Endometrial microvascular endothelial cells (primary cell): ENCODE results near the gene RNF141. TPM values are rescaled to one million over a fixed set of nuclear protein-coding genes. Genes with fewer than 3 reads are reported as not detected.

ENCODE experiments used
- in situ Hi-C: cut with HindIII; loops from 2 replicates; pipeline ENCODE4 v1.10.0; 2017; ENCODE audit warnings: low sequenced_read_pairs, low pct_unique_long_range_greater_than_20kb; ENCODE audit errors: inconsistent ontology term
- total RNA-seq: library from RNA; depleted of rRNA; stranded (reverse); fragments of >200 nt; gene quantifications from one replicate; pipeline ENCODE4 v1.2.3, GENCODE V29; 2015; ENCODE audit errors: inconsistent ontology term

Gene RNF141
- total RNA-seq, 1 donor from 2014 or later = 29.1 TPM

DNA sequence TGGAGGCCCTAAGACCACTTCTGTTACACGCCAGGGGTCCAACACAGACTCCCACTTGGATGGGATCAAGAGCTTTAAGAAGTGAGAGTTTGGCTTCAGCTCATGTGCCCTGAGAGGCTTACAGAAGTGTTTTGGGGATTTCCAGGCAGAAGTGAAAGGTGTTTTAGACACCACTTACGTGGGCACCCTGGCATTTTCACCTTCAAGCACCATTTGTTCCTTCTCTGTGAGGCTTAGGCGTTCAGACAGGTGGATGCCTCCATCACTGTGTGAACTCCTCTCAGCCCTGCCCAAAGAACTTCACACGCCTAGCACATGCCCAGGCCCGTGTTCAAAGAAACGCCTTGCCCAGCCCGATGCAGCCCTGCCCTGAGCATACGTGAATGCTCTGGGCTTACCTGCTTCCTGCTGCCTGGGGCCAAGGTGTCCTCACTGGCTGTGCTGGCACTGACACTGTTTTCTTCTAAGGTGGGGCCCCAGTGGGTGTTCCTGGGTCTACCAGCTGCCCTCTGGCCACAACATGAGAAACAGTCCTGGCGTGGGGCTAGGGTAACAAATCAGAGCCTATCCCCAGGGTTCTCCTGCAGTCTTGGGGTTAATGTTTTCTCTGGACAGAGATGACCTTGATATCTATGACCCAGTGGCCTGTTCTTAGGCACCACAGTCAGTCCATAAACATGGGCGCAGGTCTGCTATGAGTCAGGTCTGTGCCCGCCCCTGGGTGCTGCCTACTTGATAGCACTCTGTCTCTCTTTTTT is 51.9 kb downstream of the RNF141 start:
- in situ Hi-C loops = no loop called here

DNA sequence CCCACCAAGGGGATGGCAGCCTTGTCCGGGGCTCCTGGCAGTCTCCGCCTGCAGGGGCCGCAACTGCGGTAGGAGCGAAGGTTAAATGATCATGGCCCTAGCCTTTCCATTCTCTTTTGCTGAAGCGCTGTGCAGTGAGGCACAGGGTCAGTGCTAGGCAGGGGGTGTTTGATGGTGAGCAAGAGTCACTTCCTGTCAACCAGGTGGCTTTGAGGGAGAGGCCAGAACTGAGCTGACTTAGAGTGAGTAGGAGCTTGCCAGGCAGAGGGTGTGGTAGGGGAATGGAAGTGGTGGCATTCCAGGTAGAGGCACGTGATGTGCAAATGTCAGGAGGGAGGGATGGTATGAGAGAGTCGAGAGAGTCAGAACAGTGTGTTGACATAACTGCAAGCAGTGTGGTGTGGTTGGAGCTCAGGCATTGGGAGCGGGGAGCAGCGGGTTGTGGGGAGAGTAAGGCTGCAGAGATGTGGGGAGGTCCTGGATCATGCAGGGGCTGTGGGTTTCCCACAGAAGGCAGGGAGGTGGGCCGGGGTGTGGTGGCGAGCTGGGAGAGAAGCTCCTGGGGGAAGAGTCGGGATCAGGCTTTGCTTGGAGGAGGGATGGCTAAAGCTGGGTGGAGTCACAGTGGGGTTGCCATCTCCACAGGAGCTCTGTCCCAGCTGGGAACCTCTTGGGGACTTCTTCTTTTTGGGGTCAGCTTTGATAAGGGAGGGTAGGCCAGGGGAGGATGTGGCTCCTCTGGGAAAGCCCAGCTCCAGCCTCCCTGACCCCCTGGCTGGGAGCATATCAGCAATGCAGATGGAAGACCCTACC is 52.7 kb downstream of the RNF141 start:
- in situ Hi-C loops = no loop called here

DNA sequence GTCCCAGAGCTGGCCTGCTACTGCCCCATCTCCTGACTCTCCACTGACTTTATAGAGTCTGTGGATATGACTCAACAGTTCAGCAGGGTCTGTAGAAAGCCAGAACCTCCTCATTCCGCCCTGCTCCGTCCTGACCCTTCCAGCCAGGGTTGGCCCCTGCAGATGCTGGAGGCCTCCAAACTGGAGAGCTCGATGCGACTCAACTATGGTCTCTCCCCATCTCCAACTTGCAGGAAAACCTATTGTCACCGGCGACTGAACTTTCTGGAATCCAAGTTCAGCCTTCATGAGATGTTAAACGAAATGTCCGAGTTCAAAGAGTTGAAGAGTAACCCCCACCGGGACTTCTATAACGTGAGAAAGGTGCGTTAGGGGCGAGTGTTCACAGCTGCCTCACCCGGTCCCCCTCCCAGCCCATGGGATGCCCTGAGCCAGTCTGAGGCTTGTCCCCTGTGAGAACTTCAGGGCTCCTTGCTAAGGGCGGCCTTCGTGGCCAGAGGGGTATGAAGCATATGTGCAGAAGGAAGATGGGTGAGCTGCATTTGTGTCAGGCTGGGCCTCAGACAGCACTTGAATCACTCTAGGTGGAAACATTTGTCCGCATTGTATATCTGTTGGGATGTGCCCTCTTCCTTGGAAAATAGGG is 53.9 kb downstream of the RNF141 start:
- in situ Hi-C loops = no loop called here

- in situ Hi-C loops = no loop called here
These were observed 54.7 kb downstream of the RNF141 start for GRCh38 chr11:10486161-10486840.

GRCh38 chr11:10485646-10486045 is 55.3 kb downstream of the RNF141 start:
- in situ Hi-C loops = no loop called here

GRCh38 chr11:10484461-10485180 is 56.4 kb downstream of the RNF141 start:
- in situ Hi-C loops = no loop called here

DNA sequence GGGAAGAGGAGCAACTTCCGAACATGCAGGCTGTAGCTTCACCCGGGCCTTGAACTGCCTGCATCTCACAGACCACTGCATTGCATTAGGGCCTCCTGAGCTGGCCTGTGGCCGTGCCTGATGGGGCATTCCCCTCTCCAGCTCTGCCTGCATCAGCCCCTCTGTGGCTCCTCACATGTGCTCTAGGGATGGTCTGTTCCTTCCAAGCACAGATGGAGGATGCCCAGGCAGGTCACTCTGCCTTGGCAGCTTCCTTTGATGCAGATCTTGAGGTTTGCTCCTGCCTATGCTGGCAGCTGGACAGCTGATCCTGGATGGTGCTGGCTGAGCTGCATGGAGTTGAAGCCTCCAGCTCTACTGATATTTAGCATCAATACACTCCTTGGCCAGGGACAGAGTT is 57.4 kb downstream of the RNF141 start:
- in situ Hi-C loops = no loop called here

DNA sequence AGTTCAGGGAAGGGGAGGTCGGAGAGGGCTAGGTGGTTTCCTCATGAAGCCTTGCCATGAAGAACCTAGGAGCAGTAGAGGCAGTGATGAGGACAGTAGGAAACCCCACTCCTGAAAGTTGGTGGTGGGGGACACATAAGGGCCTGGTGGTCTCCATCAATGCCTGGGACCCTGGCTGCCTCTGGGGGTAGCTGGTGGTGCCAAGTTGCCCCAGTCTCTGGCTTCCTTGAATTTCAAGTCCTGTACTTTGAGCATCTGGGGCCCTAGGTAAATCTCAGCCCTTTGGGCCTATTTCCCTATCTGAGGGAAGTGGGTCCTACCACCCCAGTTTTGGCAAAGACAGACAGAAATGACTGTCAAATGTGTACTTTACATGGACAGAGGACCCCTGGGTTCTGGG is 57.8 kb downstream of the RNF141 start:
- in situ Hi-C loops = no loop called here

DNA sequence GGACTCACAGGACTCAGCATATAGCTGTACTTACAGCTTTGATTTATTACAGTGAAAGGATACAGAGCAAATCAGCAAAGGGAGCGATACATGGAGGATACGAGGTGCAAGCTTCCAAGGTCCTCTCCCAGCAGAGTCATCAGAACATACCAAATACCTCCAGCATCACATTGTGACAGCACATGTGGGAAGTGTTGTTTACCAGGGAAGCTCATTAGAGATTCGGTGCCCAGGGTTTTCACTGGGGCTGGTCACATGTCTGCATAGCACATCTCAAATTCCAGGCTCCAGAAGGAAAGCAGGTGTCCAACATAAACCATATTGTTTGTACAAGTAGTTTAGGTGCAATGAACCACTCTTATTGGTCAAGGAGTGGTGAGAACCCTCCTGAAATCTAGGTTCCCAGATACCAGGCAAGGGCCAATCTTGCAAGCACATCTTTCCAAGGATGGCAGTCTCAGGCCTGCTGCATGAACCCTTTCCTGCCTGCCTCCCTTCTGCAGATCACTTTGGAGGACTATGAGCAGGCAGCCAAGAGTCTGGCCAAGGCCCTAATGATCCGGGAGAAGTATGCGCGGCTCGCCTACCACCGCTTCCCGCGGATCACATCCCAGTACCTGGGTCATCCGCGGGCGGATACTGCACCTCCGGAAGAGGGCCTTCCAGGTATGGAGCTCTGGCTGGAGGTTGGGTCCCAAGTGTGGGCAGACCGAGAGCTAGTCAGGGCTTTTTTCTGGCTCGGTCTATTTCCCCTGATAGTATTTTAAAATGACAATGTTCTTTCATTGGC is 59.2 kb downstream of the RNF141 start:
- in situ Hi-C loops = no loop called here

GRCh38 chr11:10480760-10481159 is 60.2 kb downstream of the RNF141 start:
- in situ Hi-C loops = no loop called here

- in situ Hi-C loops = no loop called here
These were observed 61.0 kb downstream of the RNF141 start for GRCh38 chr11:10480026-10480425.

DNA sequence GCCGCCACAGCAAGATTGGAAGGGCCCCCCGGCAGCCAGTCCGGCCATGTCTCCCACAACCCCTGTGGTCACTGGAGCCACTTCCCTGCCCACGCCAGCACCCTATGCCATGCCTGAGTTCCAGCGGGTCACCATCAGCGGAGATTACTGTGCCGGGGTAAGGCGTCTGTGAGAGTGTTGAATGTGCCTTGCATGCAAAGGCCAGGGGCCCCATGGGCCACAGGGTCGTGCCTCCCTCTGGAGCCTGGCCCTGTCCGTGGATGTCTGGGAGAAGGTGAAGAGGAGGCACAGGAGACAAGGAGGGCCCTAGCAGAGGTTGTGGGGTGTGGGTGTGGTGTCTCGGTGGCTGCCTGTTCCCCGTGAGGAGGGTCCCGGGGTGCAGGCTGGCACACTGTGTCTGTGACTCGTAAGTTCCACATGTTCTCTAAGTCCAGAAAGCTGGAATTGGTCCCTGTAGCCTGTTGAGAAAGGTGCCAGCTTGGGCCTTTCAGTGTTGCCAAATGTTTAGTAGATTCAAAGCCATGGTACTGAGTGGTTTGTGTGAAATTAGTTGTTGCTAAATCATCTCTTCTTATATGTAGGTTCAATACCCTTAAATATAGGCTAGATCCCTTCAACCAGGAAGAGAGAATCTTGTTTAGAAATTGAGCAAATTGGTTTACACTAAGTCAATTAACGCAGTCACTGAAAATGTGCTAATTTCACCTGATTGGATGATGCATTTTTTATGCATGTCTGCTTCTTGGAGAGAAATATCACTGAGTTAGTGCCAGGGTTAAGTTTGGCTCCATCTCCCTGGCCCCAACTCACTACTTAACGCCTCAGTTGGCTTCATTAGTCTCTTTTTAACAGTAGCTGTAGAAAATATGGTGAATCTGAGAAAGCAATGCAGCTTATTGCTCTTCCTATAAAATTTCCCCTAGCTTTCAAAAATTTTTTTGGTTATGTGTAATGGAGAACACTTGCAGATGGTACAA is 62.1 kb downstream of the RNF141 start:
- in situ Hi-C loops = no loop called here

- in situ Hi-C loops = no loop called here
These were observed 62.9 kb downstream of the RNF141 start for GRCh38 chr11:10478066-10478465.

DNA sequence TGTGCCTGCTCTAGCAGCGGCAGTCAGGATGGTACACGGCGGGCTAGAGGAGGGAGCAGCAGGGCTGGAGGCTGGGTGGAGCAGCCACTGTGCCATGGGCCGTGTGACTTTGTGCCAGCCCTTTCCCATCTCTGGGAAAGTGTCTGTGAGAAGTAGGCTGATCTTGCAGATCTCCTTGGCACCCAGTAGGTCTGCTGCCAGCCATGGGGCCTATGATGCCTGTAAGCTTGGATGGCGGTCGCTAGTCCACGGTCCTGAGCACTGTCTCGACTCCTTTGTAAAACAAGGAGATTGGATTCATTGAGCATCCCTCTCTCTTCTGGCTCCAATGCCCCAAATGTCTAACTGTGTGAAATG is 63.3 kb downstream of the RNF141 start:
- in situ Hi-C loops = no loop called here

DNA sequence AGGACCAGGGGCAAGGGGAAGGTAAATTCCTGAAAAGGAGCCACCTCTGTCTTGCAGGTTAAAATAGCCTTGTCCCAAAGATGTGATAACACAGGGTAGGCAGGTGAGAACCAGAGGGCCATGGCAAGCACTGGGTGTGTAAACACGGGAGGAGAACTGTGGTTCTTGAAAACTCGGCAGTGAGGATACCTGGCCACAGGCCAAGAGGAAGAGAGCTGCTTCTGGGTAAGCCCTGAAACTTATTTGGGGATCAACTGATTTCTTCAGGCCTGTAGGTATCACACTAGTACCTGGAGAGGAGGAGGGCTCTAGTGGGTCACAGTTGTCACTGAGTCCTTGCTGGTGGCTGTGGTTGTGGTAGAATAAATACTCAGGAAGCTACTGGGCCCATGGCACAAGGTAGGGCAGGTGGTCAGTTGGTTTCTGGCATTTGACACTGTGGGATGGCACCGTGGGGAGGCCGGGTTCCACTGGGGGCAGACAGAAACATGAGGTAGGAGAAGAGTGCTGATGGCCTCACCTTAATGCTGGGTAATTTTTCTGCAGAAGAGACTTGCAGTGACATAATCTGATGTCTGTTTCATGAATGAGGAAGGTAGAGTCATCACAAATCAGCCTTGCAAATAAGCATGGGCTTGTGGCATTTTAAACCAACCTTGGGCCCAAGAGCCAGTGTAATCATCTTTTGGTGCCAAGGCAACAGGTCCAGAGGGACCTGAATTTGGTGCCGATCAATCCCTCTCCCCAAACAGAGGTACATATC is 63.9 kb downstream of the RNF141 start:
- in situ Hi-C loops = no loop called here

DNA sequence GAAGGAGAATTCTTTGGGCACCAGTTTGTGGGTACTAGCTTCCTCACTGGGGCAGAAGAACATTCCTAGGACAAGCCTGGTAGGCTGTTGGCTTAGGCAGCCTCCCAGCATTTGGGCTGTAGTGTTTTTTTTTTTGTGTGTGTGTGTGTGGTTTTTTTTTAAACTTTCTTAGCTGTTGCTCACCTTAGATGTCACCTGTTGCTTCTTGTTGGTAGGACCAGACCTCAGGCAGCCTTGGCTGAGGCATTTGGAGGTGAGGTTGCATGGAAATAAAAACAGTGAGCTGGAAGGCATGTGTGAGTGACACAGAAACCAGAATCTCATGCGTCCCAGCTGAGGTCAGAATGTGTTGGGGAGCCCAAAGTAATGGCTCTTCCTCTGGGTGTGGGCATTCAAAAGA is 64.6 kb downstream of the RNF141 start:
- in situ Hi-C loops = no loop called here
